Measurements from ENCODE around the gene EVI5.
A peak's percentile ranks its signal among the peaks of the same experiment; 100 is the strongest.
"Not testable (repeated sequence)": the region's sequence is repeated elsewhere in the genome, so short reads cannot be mapped to it uniquely, and the experiment has no call there.

EVI5 gene

DNA sequence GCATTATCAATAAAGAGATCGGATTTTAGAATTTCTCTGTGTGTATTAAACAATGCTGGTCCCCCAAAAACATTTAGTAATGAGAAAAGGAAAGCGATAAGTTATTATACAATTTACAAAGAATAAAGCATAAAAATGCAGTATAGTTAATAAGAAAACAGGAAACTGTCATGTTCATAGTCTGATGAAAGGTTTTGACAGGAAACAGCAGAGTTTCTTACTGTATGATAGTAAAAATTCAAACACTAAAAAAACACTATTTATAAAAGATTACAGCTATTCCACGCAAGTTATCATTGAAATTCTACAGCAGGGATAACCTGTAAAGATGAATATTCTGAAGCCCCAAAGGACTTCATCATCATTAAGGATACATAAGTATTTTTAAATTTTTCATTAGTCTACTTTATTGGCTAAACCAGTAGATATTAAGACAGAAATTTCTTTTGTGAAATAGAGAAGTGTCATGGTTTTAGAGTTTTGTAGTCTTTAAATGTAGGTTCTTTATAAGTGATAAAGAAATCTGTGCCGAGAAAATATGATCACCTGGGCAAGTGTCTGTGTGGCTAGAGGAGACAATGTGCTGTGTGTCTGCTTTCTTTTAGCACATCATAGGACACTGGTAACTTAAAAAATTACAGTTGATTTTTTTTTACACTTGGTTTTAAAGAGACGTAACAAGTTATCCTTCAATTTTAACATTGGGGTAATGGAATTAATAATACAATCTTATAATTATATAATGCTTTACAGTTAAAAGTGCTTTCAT lies 248.5 kb downstream of the EVI5 start:
- no peaks in the 10 kb centered on the region for H3K27me3 Mint-ChIP-seq
- H3K4me1 Mint-ChIP-seq: peaks cover 42% of the 10 kb centered on the region
- peak overlapping the region; percentile 42 for H3K4me3 Mint-ChIP-seq
- H3K27ac Mint-ChIP-seq (ENCODE audit: low read depth): peak overlapping the region; percentile 79
- DNase-seq (ENCODE audit: low spot score in 2 of 2) (no peak), ATAC-seq (replicated peaks; ENCODE audit: extremely low read depth, poor library complexity, severe bottlenecking) (peak; percentile 15)
- H3K36me3 Mint-ChIP-seq (ENCODE audit: insufficient read depth): peaks cover 1% of the 10 kb centered on the region
- H3K9me3 Mint-ChIP-seq: no peaks in the 10 kb centered on the region

DNA sequence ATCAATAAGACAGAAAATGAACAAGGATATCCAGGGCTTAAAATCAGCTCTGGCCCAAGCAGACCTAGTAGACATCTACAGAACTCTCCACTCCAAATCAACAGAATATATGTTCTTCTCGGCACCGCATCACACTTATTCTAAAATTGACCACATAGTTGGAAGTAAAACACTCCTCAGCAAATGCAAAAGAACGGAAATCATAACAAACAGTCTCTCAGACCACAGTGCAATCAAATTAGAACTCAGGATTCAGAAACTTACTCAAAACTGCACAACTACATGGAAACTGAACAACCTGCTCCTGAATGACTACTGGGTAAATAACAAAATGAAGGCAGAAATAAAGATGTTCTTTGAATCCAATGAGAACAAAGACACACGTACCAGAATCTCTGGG lies 252.5 kb downstream of the EVI5 start:
- Mint-ChIP-seq H3K27ac (ENCODE audit: low read depth) (peak overlapping the region; percentile 82), H3K4me1 (peaks cover 36% of the 10 kb centered on the region), H3K4me3 (peak overlapping the region; percentile 35)
- not testable (repeated sequence) for DNase-seq (ENCODE audit: low spot score in 2 of 2); H3K9me3 Mint-ChIP-seq; ATAC-seq (replicated peaks; ENCODE audit: extremely low read depth, poor library complexity, severe bottlenecking); H3K36me3 Mint-ChIP-seq (ENCODE audit: insufficient read depth); H3K27me3 Mint-ChIP-seq

DNA sequence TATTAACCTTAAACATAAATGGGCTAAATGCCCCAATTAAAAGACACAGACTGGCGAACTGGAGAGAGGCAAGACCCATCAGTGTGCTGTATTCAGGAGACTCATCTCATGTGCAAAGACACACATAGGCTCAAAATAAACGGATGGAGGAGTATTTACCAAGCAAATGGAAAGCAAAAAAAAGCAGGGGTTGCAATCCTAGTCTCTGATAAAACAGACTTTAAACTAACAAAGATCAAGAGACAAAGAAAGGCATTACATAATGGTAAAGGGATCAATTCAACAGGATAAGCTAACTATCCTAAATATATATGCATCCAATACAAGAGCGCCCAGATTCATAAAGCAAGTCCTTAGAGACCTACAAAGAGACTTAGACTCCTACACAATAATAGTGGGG lies 253.0 kb downstream of the EVI5 start:
- Mint-ChIP-seq H3K27ac (ENCODE audit: low read depth) (peak overlapping the region; percentile 82), H3K4me1 (peaks cover 36% of the 10 kb centered on the region), H3K4me3 (peak overlapping the region; percentile 35)
- H3K36me3 Mint-ChIP-seq (ENCODE audit: insufficient read depth); ATAC-seq (replicated peaks; ENCODE audit: extremely low read depth, poor library complexity, severe bottlenecking); H3K27me3 Mint-ChIP-seq; H3K9me3 Mint-ChIP-seq; DNase-seq (ENCODE audit: low spot score in 2 of 2): not testable (repeated sequence)

DNA sequence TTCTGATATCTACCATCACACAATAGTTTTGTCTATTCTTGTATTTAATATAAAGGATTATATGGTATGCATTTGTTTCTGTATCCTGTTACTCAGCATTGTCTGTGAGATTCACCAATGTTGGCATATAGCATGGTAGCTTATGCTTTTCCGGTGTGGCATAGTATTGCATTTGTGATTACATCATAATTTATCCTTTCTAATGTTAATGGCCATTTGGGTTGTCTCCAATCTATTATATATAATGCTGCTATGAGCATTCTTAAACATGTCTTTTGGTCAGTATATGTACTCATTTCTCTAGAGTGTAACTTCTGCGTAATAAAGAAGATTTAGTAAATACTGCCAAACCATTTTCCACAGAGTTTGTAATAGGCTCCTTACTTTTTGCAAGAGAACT lies 257.2 kb downstream of the EVI5 start:
- no peak for ATAC-seq (replicated peaks; ENCODE audit: extremely low read depth, poor library complexity, severe bottlenecking)
- no peak for DNase-seq (ENCODE audit: low spot score in 2 of 2)
- Mint-ChIP-seq H3K4me3 (no peak overlapping the region), H3K4me1 (peaks cover 19% of the 10 kb centered on the region), H3K36me3 (ENCODE audit: insufficient read depth) (no peaks in the 10 kb centered on the region), H3K9me3 (peaks cover 6% of the 10 kb centered on the region), H3K27ac (ENCODE audit: low read depth) (no peak overlapping the region), H3K27me3 (no peaks in the 10 kb centered on the region)

DNA sequence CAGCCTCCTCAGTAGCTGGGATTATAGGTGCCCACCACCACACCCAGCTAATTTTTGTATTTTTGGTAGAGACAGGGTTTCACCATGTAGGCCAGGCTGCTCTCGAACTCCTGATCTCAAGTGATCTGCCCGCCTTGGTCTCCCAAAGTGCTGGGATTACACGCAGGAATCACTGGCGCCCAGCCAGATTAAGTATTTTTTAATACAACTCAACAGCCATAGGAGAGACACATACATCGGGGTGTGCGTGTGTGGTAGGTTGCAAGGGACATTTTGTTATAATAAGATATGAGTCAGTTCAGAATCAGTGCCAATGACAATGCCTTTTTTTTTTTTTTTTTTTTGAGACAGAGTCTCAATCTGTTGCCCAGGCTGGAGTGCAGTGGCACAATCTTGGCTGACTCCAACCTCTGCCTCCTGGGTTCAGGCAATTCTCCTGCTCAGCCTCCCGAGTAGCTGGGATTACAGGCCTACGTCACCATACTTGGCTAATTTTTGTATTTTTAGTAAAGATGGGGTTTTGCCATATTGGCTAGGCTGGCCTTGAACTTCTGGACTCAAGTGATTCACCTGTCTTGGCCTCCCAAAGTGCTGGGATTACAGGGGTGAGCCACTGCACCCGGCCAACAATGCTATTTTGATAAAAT lies 259.8 kb downstream of the EVI5 start:
- H3K9me3 Mint-ChIP-seq; H3K36me3 Mint-ChIP-seq (ENCODE audit: insufficient read depth); H3K4me1 Mint-ChIP-seq; H3K27me3 Mint-ChIP-seq; H3K4me3 Mint-ChIP-seq; ATAC-seq (replicated peaks; ENCODE audit: extremely low read depth, poor library complexity, severe bottlenecking); DNase-seq (ENCODE audit: low spot score in 2 of 2); H3K27ac Mint-ChIP-seq (ENCODE audit: low read depth): not testable (repeated sequence)

DNA sequence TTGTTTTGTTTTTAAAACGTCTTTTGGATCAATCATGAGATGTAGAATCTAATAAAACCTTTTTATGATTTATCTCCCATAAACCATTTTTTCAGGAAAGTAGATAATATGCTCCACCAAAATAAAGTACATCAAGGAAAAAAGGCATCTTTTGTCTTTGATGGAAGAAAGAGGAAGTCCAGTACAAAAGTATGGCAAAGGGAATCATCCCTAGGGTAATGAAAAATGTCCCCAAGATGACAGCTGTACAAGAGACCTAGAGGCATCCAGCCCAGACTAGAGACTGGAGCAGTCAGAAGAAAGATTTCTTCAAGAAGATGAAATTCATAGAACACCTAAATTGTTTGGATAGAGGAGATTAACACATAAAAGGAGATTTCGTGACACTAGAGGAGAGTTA lies 265.9 kb downstream of the EVI5 start:
- DNase-seq (ENCODE audit: low spot score in 2 of 2) (no peak), ATAC-seq (replicated peaks; ENCODE audit: extremely low read depth, poor library complexity, severe bottlenecking) (no peak)
- no peak overlapping the region for H3K27ac Mint-ChIP-seq (ENCODE audit: low read depth)
- no peaks in the 10 kb centered on the region for H3K4me1 Mint-ChIP-seq
- no peak overlapping the region for H3K4me3 Mint-ChIP-seq
- no peaks in the 10 kb centered on the region for H3K9me3 Mint-ChIP-seq
- H3K27me3 Mint-ChIP-seq: no peaks in the 10 kb centered on the region
- peaks cover 3% of the 10 kb centered on the region for H3K36me3 Mint-ChIP-seq (ENCODE audit: insufficient read depth)

DNA sequence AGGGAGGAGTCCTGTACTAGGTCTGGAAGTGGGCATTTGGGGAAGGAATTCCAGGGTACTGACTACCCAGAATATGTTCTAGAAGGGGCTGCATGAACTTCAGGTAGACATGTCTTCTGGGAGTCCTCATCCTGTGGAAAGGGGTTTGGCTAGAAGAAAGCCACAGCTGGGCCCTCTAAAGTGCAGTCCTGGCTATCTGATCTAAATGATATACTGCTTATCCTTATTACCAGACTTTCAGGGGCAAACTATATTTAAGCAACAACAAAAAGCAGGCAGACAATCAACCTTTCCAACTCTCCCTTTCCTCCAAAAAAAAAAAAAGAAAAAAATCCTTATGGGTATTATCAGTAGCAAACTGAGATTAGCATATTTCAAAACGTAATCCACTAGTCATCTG lies 268.3 kb downstream of the EVI5 start:
- H3K9me3 Mint-ChIP-seq: no peaks in the 10 kb centered on the region
- ATAC-seq (replicated peaks; ENCODE audit: extremely low read depth, poor library complexity, severe bottlenecking): no peak
- peaks cover 3% of the 10 kb centered on the region for H3K36me3 Mint-ChIP-seq (ENCODE audit: insufficient read depth)
- no peak overlapping the region for H3K4me3 Mint-ChIP-seq
- no peaks in the 10 kb centered on the region for H3K27me3 Mint-ChIP-seq
- no peaks in the 10 kb centered on the region for H3K4me1 Mint-ChIP-seq
- DNase-seq (ENCODE audit: low spot score in 2 of 2): no peak
- no peak overlapping the region for H3K27ac Mint-ChIP-seq (ENCODE audit: low read depth)

DNA sequence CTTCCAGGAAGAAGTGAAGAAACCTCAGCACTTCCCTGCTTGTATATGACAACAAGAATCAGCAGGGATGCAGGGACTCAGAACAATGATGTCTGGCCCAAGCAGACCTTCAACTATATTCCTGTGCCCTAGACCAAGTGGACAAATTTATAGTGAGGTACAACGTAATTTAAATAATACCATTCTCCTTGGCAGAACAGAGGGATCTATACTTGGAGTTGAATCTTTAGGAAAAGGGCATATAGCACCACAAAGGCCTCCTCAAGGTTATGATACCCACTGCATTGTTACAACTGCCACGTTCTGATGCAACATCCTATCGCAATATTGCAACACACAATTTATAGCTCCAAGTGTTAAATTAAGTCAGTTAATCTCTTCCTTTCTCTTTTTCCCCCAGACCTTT lies 269.1 kb downstream of the EVI5 start:
- ATAC-seq (replicated peaks; ENCODE audit: extremely low read depth, poor library complexity, severe bottlenecking) (no peak), DNase-seq (ENCODE audit: low spot score in 2 of 2) (no peak)
- H3K27me3 Mint-ChIP-seq: no peaks in the 10 kb centered on the region
- H3K27ac Mint-ChIP-seq (ENCODE audit: low read depth): no peak overlapping the region
- no peaks in the 10 kb centered on the region for H3K4me1 Mint-ChIP-seq
- H3K4me3 Mint-ChIP-seq: no peak overlapping the region
- H3K9me3 Mint-ChIP-seq: no peaks in the 10 kb centered on the region
- peaks cover 3% of the 10 kb centered on the region for H3K36me3 Mint-ChIP-seq (ENCODE audit: insufficient read depth)

DNA sequence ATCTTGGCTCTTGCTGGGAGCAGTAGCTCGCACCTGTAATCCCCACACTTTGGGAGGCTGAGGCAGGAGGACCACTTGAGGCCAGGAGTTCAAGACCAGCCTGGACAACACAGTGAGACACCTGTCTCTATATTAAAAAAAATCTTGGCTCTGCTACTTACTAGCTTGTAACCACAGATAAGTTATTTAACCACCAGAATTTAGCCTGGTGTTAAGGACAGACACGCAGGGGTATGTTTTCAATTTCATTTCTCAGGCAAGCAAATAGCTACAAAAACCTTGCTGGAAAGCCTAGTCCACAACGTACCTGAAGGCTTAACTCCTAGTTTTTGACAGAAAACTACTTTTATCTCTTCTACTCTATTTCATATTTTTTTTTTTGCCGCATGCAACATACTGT lies 273.4 kb downstream of the EVI5 start:
- Mint-ChIP-seq H3K4me3 (no peak overlapping the region), H3K27me3 (no peaks in the 10 kb centered on the region), H3K4me1 (no peaks in the 10 kb centered on the region), H3K9me3 (no peaks in the 10 kb centered on the region), H3K27ac (ENCODE audit: low read depth) (no peak overlapping the region), H3K36me3 (ENCODE audit: insufficient read depth) (peaks cover 3% of the 10 kb centered on the region)
- ATAC-seq (replicated peaks; ENCODE audit: extremely low read depth, poor library complexity, severe bottlenecking) (no peak), DNase-seq (ENCODE audit: low spot score in 2 of 2) (no peak)

DNA sequence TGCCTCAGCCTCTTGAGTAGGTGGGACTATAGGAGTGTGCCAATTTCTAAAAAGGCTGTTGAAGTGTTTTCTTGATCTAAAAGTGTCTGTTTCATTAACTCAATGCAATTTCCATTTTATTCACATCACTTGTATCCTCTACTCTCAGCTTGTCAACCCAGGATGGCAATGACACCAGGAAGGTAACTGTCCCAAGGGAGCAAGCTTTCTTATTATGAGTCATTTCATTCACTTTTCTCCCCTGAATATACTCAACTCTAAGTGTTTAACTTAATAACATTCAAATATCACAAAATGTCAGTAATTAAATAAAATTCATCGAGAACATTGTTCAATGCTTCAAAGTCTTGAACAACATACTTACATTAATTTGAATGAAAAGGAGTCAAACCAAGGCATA lies 275.3 kb downstream of the EVI5 start:
- Mint-ChIP-seq H3K4me1 (no peaks in the 10 kb centered on the region), H3K9me3 (no peaks in the 10 kb centered on the region), H3K4me3 (no peak overlapping the region), H3K27me3 (no peaks in the 10 kb centered on the region), H3K27ac (ENCODE audit: low read depth) (no peak overlapping the region), H3K36me3 (ENCODE audit: insufficient read depth) (peaks cover 1% of the 10 kb centered on the region)
- ATAC-seq (replicated peaks; ENCODE audit: extremely low read depth, poor library complexity, severe bottlenecking) (no peak), DNase-seq (ENCODE audit: low spot score in 2 of 2) (no peak)

DNA sequence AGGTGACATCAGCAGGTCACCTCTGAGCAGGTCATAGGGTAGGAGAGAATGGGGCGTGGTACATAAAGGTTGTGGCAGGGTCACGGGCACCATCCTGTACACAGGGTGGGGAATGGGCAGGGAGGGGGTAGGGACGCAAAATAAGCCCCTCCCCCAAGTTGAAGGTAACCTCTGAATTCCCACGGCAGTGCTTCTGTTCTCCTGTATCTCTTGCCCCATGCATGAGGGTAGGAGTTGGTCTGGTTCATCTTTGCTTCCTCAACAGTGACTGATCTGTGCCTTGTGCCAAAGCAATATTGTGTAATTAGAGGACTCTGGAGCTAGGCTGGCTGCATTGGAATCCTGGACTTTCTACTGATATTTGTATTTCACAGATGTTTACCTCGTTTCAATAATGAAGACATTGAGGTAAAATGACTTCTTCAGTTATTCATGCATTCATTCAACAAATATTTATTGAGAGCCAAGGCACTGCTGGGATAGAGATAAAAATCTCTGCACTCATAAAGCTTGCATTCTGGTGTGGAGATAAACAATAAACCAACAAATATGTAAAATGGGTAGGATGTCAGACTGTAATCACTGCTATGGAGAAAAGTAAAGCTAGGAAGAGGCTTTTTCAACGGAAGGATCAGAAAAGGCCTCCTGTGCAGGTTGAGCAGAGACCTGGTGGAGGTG lies 279.8 kb downstream of the EVI5 start:
- Mint-ChIP-seq H3K27ac (ENCODE audit: low read depth) (no peak overlapping the region), H3K4me1 (peaks cover 5% of the 10 kb centered on the region), H3K9me3 (no peaks in the 10 kb centered on the region), H3K36me3 (ENCODE audit: insufficient read depth) (no peaks in the 10 kb centered on the region), H3K27me3 (no peaks in the 10 kb centered on the region), H3K4me3 (no peak overlapping the region)
- ATAC-seq (replicated peaks; ENCODE audit: extremely low read depth, poor library complexity, severe bottlenecking) (no peak), DNase-seq (ENCODE audit: low spot score in 2 of 2) (no peak)

DNA sequence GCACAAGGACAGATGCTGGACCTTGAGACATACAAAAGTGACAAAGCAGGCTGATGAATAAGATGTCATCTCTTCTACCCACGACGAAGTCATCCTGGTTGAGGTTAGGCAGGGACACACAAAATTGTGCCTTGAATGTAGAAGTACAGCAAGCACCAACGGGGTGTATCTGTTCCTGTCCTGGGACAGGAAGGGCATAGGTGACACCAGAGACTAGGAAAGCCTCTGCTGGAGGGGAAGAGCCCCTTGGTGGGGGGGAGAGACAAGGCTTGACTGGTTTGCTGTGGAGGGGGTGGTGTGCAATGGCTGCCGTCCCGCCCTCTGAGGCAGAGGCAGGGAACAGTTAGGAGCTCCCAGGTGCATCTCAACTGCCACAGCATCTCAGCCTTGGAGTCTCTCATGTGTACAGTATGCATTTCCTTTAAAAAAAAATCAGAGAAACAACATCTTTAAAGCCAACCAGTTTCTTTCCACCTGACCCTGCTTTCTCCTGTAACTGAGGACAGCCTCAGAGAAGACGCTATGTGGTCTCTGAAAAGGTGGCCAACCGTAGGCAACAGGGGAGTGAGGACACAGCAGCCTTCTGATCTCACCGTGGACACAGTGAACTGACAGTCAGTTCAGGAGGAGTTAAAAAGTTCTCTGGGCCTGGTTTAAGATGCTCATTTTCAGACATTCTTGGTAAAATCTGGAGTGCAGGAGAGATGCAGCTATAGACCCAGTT lies 280.5 kb downstream of the EVI5 start:
- Mint-ChIP-seq H3K4me1 (peaks cover 5% of the 10 kb centered on the region), H3K9me3 (no peaks in the 10 kb centered on the region), H3K27me3 (no peaks in the 10 kb centered on the region), H3K36me3 (ENCODE audit: insufficient read depth) (no peaks in the 10 kb centered on the region), H3K4me3 (no peak overlapping the region), H3K27ac (ENCODE audit: low read depth) (peak overlapping the region; percentile 49)
- ATAC-seq (replicated peaks; ENCODE audit: extremely low read depth, poor library complexity, severe bottlenecking) (no peak), DNase-seq (ENCODE audit: low spot score in 2 of 2) (no peak)
